GM10248 (cell line): ENCODE data around the gene NIPAL4.

Source experiments
- CTCF ChIA-PET: fragments of 300-600 bp; sonication (Branson Sonifier 250); formaldehyde crosslinking; extraction: SDS; loops from one replicate; lab custom pipeline; 2021; ENCODE audit warnings: antibody characterized with exemption; lab: Yijun Ruan, JAX
- POLR2A ChIA-PET: fragments of 350-650 bp; sonication (Branson Sonifier 250); formaldehyde crosslinking; extraction: SDS; loops from one replicate; lab custom pipeline; 2020; ENCODE audit warnings: antibody characterized with exemption; lab: Yijun Ruan, JAX
- DNase-seq: peaks from one replicate; pipeline ENCODE4 v3.0.0; 2012; ENCODE audit errors: extremely low spot score
- CTCF ChIP-seq: IDR thresholded peaks from 2 replicates; pipeline ENCODE4 v1.5.1; 2012; ENCODE audit warnings: mild to moderate bottlenecking, low read depth; ENCODE audit errors: extremely low read depth, missing control alignments, control extremely low read depth

Gene NIPAL4

GRCh38 chr5:157520911-157521703, 61.1 kb downstream of the NIPAL4 start:
- TF ChIP-seq CTCF = no peak
- no peak for DNase-seq
- ChIA-PET CTCF (interaction anchor here (0.8 to 2.7 kb wide), 6 partner anchors 10 to 222 kb away, joined by 3 to 9 read pairs (median 4); partner anchors contain the start of gene LSM11), POLR2A (no interaction called here)

GRCh38 chr5:157521704-157522029, 61.7 kb downstream of the NIPAL4 start:
- POLR2A ChIA-PET = no interaction called here
- CTCF ChIA-PET = interaction anchor here (0.9 to 3.7 kb wide), 3 partner anchors 10 to 222 kb away, joined by 3 to 11 read pairs (median 7); partner anchors contain the start of gene LSM11
- DNase-seq = no peak
- TF ChIP-seq CTCF = no peak

GRCh38 chr5:157523976-157524375, 64.0 kb downstream of the NIPAL4 start:
- DNase-seq = no peak

More at GRCh38 chr5:157523976-157524375, 64.0 kb downstream of the NIPAL4 start:
- POLR2A ChIA-PET = no interaction called here
- CTCF ChIA-PET = interaction anchor here (1.0 to 5.1 kb wide), 5 partner anchors 11 to 220 kb away, joined by 3 to 35 read pairs (median 7); partner anchors contain the start of gene LSM11
- no peak for TF ChIP-seq CTCF
